K562 treated with DMSO at 1 percent for 4 hours (cell line): Measurements from ENCODE around the gene ZBTB42. TPM values are rescaled to one million over a fixed set of nuclear protein-coding genes. Genes with fewer than 3 reads are reported as not detected.

ENCODE experiments used
- total RNA-seq: library from RNA; unstranded; fragments of 300-600 nt; gene quantifications from 2 replicates; pipeline ENCODE4 v1.2.3, GENCODE V29; 2022; ENCODE audit not compliant: insufficient read depth

The ZBTB42 gene
- 3.1 and 4.1 TPM in 2 replicates for total RNA-seq

DNA sequence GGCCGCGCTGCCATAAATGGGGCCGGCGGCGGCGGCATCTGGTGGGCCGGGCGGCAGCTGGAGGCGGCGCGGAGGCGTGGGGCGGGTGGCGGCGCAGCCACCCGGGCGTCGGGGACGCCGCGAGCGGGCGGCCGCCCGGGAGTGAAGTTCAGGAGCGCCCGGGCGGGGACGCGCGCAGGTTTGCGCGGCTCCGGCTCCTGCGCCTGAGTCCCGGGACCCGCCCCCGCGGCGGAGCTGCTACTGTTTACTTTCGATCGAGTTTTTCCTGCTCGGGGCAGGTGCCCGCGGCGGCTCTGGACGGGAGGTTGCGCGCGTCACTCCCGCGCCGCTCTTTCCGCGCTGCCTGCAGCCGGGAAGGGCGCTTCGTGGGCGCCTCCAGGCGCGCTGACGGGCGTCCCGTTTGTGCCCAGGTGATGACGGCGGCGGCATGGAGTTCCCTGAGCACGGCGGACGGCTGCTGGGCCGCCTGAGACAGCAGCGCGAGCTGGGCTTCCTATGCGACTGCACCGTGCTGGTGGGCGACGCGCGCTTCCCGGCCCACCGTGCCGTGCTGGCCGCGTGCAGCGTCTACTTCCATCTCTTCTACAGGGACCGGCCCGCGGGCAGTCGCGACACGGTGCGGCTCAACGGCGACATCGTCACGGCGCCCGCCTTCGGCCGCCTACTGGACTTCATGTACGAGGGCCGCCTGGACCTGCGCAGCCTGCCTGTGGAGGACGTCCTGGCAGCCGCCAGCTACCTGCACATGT is at the start of gene ZBTB42:
ZBTB42 (plus strand) TSS at position 331 of the 749 bp plus-strand sequence; CDS start at position 428, 97 bp downstream.

DNA sequence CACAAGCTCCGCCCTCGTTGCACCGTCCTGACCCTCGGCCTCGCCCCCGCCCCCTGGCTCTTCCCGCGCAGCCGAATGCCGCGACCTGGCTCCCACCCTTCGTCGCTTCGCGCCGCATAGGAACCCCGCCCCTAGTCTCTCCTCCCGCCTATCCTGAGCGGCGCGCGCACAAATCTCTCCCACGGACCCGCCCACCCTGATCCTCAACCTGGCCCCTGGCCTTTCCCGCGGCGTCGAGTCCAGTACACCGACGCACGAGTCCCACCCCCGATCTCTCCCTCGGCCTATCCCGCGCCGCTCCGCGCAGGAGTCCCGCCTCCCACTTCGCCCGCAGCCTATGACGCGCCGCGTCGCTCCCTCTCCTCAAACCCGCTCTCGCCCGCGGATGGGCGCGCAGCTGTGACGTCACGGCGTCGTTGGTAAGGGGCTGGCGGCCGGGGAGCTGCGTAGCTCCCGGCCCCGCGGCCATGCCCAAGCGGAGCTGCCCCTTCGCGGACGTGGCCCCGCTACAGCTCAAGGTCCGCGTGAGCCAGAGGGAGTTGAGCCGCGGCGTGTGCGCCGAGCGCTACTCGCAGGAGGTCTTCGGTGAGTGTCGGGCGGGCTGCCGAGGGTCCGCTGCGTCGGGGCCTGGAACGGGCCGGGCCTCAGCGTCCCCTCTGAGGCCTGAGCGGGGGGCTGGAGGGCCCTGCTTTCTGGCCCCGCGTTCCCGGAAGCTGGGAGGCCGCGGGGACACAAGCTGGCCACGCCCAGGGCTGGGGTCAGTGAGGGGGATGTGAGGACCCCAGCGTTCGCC is 48.0 kb upstream of the ZBTB42 start, which contains the start of gene SIVA1:
SIVA1 (plus strand) TSS at position 413 of the 793 bp plus-strand sequence; CDS start at position 468, 55 bp downstream.

GRCh38 chr14:104794993-104795780 is 5.7 kb upstream of the ZBTB42 start, which contains the start of gene AKT1:
TSS of gene AKT1 (minus strand) at chr14:104795748. CDS start at chr14:104792643, 3,105 bp downstream.

Other genes with a start within 250 kb of the ZBTB42 start
- gene C14orf180, start 221.3 kb upstream of the ZBTB42 start, total RNA-seq, result not detected in 2 replicates
- gene TMEM179, start 196.3 kb upstream of the ZBTB42 start, total RNA-seq, result not detected in 2 replicates
- 19.1 and 24.2 TPM in 2 replicates for gene INF2, start 111.5 kb upstream of the ZBTB42 start, total RNA-seq
- 11.7 and 16.5 TPM in 2 replicates for gene ADSS1, start 76.9 kb upstream of the ZBTB42 start, total RNA-seq
- 115 and 126 TPM in 2 replicates for gene SIVA1, start 48.0 kb upstream of the ZBTB42 start, total RNA-seq
- 102 and 123 TPM in 2 replicates for gene AKT1, start 5.4 kb upstream of the ZBTB42 start, total RNA-seq
- 6.7 and 6.8 TPM in 2 replicates for gene CEP170B, start 64.2 kb downstream of the ZBTB42 start, total RNA-seq
- gene PLD4, start 123.8 kb downstream of the ZBTB42 start, total RNA-seq, result 3.9 TPM in 1 of 2 replicates, not detected in the other
- gene AHNAK2, start 177.3 kb downstream of the ZBTB42 start, total RNA-seq, result 0.12 TPM in 1 of 2 replicates, not detected in the other
- 1.5 and 1.7 TPM in 2 replicates for gene CLBA1, start 184.7 kb downstream of the ZBTB42 start, total RNA-seq
- gene CDCA4, start 220.0 kb downstream of the ZBTB42 start, total RNA-seq, result 29.5 and 31.6 TPM in 2 replicates